Stimulated activated CD8-positive, alpha-beta memory T cell treated with anti-CD3 and anti-CD28 coated beads, Interleukin-2, amount 100 ng/mL, for 48 hours (primary cell): Measurements from ENCODE around the gene IL17A.
"Not testable (repeated sequence)": the region's sequence is repeated elsewhere in the genome, so short reads cannot be mapped to it uniquely, and the experiment has no call there.

Experiments used
- DNase-seq, 2 donors: peaks; one replicate each; pipeline ENCODE4 v3.0.0-alpha.2; 2020; ENCODE audit warnings: low read depth in 2 of 2

The IL17A gene

DNA sequence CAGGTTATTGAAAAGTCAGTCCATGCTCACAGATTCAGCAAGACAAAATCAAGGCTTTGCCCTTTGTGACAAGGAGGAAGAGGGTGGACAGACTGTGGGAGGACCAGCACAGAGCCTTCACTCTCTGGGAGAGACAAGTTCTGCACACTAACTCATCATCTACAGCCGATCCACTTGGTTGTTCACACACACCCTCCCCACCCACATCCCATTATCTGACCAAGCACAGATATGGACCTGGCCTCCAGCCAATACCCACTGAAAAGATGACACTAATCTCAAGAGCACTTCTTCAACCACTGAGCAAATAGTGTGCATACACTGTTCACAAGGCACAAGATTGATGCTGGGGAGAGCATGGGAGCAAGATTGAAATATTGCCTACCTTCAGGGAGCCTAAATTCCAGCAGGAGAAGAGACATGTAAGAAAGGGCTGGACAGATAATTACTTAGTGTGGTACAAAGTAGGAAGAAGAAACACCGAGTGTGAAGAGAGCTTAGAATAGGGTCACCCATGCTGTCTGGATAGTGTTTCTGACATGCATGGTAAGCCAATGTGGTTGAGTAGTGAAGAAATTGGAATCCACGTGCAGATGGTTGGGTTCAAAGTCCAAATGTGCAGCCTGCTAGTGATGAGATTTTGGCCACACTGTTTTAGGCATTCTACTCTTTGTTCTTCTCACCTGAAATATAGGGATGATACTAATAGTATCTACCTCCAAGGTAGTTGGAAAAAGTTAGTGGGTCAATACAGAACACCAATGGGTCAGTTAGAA is 21.7 kb upstream of the IL17A start:
- no peak for DNase-seq

- DNase-seq: no peak
Measured at GRCh38 chr6:52167267-52167666, 18.9 kb upstream of the IL17A start.

- DNase-seq: not testable (repeated sequence)
Measured at GRCh38 chr6:52168351-52168750, 17.8 kb upstream of the IL17A start.

DNA sequence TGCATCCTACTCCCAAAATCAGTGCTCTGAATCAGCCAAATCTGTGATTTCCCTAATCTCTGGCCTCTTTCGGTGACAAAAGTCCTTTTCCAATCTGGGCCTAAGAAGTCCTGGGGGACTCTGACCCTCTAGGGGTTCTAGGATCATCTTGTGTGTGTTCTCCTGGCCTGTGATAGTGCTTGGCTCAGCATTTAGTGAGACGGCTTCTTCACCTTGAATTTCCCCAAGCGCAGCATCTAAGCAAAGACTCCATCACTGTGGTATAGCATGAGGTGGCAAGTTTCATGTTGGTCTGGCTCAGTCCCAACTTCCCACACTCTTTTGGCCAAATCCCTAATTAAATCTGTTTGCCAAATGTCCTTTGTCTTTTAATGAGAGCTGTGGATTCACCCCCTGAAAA is 12.1 kb upstream of the IL17A start:
- DNase-seq: no peak

GRCh38 chr6:52176550-52176949 is 9.6 kb upstream of the IL17A start:
- DNase-seq: no peak

DNA sequence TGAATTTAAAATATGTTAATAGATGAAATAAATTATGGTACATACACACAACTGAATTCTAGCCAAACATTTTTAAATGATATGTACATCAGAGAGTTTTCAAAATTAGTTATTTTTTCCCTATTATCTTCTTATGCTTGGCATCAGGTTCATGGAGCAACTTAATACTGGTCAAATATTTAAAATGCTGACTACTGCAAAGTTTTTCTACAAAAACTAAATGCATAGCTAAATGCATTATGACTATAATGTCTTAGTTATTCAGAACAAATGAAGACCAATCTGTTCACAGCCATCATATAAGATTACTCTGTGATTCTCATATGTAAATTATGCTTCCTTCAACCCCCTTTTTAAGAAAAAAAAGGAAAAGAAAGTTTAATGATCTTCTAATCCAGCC is 8.2 kb upstream of the IL17A start:
- DNase-seq: no peak

DNA sequence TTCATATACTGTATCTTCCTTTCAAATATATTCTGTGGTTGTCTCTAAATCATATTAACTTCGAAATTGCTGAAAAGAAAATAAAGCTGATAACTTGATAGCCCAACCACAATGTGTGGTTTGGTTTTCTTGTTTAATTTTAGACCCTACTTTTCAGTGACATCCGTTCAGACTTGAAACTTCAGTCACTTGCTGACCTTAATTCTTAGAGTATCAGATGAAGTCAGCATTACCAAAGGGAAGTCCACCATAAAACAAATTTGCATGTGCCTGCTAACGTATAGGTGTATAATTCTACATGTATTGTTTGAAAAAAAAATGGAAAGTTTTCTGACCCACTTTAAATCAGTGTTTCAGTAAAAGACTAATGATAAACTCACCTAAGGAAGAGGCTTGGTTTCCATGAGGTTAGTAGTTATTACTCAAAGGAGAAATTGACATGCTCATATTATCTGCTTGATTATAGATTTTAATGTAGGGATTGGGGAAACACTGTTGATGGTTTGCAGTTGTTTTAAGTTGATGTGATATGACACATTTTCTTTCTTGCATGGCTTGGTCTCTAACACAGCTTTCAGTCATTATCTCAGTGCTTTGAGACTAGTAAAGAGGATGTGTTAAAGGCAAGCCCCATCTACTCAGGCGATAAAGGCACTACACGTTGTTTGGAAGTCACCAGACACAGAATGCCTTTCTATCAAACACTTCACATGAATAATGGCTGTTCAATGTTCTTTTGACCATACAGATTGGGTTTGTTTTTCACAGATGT is 5.2 kb upstream of the IL17A start:
- no peak for DNase-seq

DNA sequence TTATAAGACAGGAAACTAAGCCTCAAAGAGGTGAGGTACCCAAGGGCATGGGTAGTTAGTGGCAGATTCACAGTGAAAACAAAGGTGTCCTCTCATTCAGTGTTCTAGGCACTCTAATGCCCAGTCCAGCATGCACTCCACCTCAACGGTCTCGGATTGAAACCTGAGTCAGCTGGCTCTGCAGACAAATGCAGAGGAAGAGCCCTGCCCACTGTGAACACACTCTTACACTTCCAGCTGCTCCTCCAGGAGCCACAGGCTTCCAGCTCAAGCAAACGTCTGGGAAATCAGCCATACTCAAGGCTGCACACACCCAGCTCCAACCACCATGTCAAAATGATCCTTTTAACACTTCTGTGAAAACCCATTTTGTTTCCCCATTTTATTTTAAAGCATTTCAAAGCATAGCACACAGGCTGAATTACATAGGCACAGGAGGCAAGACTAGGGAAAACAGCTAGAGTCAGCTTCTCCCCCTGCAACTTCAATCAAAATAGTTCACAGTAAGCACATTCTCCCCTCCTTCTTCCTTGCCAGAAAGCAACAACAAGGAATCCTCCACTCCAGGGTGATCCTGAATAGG is 3.0 kb upstream of the IL17A start:
- DNase-seq: no peak

DNA sequence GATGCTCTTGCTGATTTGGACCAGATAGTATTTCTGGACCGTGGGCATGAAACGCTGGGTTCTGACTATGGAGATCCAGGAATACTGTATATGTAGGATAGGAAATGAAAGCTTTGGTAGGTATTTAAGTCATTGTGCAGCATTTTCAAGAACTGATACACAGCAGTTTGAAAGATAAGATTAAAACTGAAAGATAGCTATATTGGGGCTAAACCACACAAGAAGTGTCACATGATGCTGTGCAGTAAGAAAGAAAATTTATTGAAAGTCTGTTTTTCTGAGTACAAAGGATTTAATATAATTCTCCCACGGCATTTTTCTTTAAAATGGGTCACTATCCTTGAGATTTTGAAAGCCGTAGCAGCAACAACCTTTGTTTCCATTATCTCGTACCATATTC is 305 bp downstream of the IL17A start:
- no peak for DNase-seq

DNA sequence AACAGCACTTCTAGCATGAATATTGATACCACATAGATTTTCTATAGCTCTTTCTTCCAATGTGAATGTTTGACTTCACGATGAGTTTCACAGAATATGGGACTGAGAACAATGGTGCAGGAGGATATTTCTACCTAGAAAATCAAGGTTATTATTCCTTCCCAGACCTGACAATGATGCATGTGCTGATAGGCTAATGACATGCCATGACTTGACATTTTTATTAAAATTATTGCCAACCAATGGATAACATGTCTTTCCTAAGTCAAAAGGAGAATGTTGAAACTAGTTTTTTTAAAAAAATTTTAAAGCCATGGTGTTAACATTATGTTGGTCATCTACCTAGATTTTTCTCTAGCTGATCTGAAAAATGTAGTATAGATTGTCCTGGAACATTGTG is 923 bp downstream of the IL17A start:
- DNase-seq: no peak

- no peak for DNase-seq
Measured at GRCh38 chr6:52189974-52190373, 3.8 kb downstream of the IL17A start.

- no peak for DNase-seq
Measured at GRCh38 chr6:52190409-52190808, 4.2 kb downstream of the IL17A start.

GRCh38 chr6:52191824-52192223 is 5.6 kb downstream of the IL17A start:
- DNase-seq: no peak

DNA sequence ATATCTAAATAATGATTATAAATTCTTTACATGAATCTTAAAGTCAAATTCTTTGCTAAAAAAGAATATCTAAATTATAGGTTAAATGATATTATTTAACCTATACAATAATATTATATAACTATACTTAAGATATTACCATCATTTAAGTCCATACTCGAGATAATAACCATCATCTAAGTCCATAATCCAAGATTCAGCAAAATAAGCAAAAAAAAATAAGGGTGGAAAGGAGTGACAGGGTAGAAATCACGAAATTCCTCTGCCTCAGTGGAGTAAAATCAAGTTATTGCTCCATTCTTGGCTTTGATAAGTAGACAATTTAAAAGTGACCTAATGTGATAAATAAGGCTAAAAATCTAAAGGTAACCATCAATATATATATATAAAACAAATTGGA is 9.7 kb downstream of the IL17A start:
- no peak for DNase-seq

- not testable (repeated sequence) for DNase-seq
Measured at GRCh38 chr6:52200088-52200487, 13.9 kb downstream of the IL17A start.

DNA sequence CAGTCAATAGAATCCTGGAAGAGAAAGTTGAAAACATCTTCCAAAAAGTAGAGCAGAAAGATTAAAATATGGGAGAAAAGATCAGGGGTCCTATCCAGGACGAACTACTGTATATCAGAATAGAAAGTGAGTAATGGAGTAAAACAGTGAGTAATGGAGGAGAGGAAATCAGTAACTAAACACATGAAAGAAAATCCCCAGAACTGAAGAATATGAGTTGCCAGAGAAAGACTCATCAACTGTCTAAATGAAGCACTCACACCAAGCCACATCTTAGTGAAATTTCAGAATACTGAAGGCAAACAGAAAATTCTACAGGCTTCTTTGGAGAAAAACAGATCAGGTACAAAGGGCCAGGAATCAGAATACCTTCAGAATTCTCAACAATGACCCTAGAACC is 14.9 kb downstream of the IL17A start:
- no peak for DNase-seq

DNA sequence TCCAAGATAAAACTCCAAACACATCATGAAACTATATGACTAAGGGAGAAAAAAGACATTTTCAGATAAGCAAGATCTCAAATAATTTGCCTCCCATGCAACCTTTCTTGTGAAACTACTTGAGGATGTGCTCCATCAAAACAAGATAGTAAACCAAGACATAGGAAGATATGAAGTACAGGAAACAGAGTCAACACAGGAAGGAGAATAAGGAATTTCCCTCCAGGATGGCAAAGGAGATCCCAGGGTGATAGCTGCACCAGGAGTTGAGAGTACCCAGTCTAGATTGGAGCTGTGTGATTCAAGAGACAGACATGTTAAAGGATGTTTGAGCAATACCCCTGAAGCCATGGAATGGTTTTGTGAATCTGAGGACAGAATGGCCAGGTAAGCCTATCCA is 15.3 kb downstream of the IL17A start:
- no peak for DNase-seq

DNA sequence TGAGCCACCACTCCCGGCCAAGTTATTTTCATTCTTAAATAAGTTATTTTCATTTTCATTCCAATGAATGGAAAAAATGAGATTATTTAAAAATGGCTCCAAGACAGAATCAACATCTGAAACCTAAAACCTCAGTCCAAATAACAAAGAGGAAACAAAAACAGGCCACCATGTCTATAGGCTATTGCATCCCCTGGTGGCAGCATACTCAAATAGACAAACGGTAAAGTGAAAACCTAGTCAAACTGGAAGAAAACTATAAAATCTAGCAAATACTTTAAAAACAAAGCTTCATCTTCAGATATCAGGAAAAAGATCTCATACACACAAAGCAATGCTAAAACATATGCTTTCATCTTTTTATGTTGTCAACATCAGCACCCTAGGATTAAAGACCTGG is 20.9 kb downstream of the IL17A start:
- no peak for DNase-seq

- no peak for DNase-seq
Measured at GRCh38 chr6:52208612-52209011, 22.4 kb downstream of the IL17A start.

DNA sequence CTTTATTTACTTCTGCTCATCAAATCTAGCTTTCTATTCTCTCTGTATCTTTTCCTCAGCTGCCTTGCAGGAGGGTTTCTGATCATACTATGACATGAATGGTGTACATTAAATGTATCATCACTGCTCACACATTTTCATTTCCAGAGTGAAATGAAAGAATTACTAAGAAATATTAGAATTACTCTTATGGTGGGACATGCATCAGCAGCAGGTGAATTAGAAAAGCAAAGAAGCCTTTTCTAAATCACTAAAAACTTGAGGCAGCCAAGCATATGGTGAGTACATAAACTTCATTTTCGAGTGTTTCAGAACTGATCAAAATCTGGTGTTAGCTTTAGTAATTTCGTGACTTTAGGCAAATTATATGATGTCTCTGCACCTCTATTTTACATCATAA is 23.6 kb downstream of the IL17A start:
- no peak for DNase-seq

DNA sequence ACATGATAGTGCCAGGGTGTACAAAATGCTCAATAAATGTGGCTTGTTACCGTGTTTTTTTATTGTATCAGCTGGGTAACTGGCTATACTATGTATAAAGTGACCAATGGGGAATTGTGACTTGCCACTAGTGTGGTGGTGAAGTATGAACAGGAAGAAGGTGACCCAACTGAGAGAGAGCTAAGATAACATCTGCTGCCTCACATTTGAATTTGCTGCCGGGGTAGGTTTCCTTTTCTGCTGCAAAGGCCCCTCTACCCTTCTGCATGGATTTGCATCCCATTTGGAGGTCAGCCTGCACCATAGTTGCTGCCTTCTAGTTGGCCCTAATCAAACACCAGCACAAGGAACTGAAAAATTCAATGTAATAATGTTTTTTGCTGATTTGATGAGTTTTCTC is 24.1 kb downstream of the IL17A start:
- no peak for DNase-seq

- no peak for DNase-seq
Measured at GRCh38 chr6:52213127-52213526, 27.0 kb downstream of the IL17A start.

DNA sequence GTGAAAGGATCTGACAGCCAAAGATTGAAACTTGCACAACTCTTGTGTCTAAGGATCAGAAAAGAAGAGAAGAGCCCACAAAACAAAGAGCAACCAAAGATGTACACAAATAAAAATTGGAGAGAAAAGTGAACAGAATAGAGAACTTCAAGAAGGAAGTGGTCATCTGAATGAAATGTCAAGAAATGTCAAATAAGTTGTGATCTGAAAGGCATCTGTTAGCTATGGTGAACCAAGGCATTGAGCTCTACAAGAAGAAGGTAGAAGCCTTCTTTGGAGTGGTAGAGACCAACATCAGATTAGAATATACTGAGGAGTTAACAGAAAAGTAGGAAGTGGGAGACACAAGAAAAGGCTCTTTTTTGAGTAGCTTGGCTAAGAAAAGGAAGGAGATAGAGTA is 29.6 kb downstream of the IL17A start:
- DNase-seq: no peak
